Cardiac fibroblast (primary cell): ENCODE data around the gene CROT.
"Not testable (repeated sequence)": the region's sequence is repeated elsewhere in the genome, so short reads cannot be mapped to it uniquely, and the experiment has no call there.

ENCODE experiments used
- DNase-seq, 2 donors: peaks; one replicate each; pipeline versions ENCODE4 v3.0.0 to v3.0.0-alpha.2; 2010; ENCODE audit warnings: low read depth in 2 of 2
- H3K4me3 ChIP-seq, 2 donors: replicated peaks in 1 of 2; 1 replicate in 1 of 2; 2 replicates in 1 of 2; pipeline ENCODE4 v1.5.1; 2011; ENCODE audit warnings: low read depth in 2 of 2, low read length in 2 of 2, mild to moderate bottlenecking in 2 of 2, moderate library complexity in 1 of 2
- CTCF ChIP-seq: IDR thresholded peaks from one replicate; pipeline ENCODE4 v1.5.1; 2011; ENCODE audit warnings: low read depth, mild to moderate bottlenecking, low read length, inconsistent platforms

The CROT gene

GRCh38 chr7:87316846-87317552, 28.5 kb upstream of the CROT start:
- TF ChIP-seq CTCF: no peak
- no peak overlapping the region for H3K4me3 ChIP-seq
- DNase-seq: peak; percentile 77 to 82

- H3K4me3 ChIP-seq: no peak overlapping the region
- TF ChIP-seq CTCF: no peak
- no peak for DNase-seq
Observed at GRCh38 chr7:87317691-87318245, 27.7 kb upstream of the CROT start.

GRCh38 chr7:87318741-87319140, 26.7 kb upstream of the CROT start:
- TF ChIP-seq CTCF: no peak
- no peak overlapping the region for H3K4me3 ChIP-seq
- DNase-seq: no peak

GRCh38 chr7:87319154-87319581, 26.3 kb upstream of the CROT start:
- peak in 1 of 2 donors; percentile 25 for DNase-seq
- H3K4me3 ChIP-seq: not testable (repeated sequence)

GRCh38 chr7:87322912-87323311, 22.6 kb upstream of the CROT start:
- DNase-seq: no peak
- no peak for TF ChIP-seq CTCF

GRCh38 chr7:87325576-87326370, 19.7 kb upstream of the CROT start:
- no peak overlapping the region for H3K4me3 ChIP-seq
- no peak for DNase-seq

More at GRCh38 chr7:87322912-87323311, 22.6 kb upstream of the CROT start:
- no peak overlapping the region for H3K4me3 ChIP-seq

More at GRCh38 chr7:87325576-87326370, 19.7 kb upstream of the CROT start:
- TF ChIP-seq CTCF: no peak
